C4-2B (cell line): Measurements from ENCODE around the gene GALNTL6.

Experiments used
- CTCF ChIP-seq: fragments of 450-650 bp; conservative IDR thresholded peaks from 2 replicates; pipeline ENCODE4 v1.5.1; 2017; ENCODE audit warnings: mild to moderate bottlenecking
- ZFX ChIP-seq: fragments of 450-650 bp; IDR thresholded peaks from 2 replicates; pipeline ENCODE4 v1.6.1; 2017

GRCh38 chr4:172323288-172323687 lies 510.1 kb downstream of the GALNTL6 start:
- TF ChIP-seq CTCF (no peak), ZFX (no peak)
